Endothelial cell of umbilical vein (primary cell): ENCODE data around the gene EFNA5. TPM values are rescaled to one million over a fixed set of nuclear protein-coding genes. Genes with fewer than 3 reads are reported as not detected.

ENCODE experiments used
- BruUV-seq: library from RNA; stranded (reverse); fragments of 400-500 nt; replicated peaks from 2 replicates; lab custom pipeline; 2021; lab: Mats Ljungman, UMichigan
- CTCF ChIA-PET: fragments of 300-600, 350-600 bp; sonication (Branson Sonifier 250); formaldehyde crosslinking; loops from one replicate; lab custom pipeline; 2021; ENCODE audit warnings: antibody characterized with exemption, inconsistent platforms; lab: Charles Lee
- POLR2A ChIA-PET: fragments of 300-600, 350-600 bp; sonication (Branson Sonifier 250); formaldehyde crosslinking; loops from one replicate; lab custom pipeline; 2021; ENCODE audit warnings: antibody characterized with exemption, inconsistent platforms; lab: Charles Lee
- DNase-seq: peaks from one replicate; pipeline ENCODE4 v3.0.0-alpha.2; 2011; ENCODE audit warnings: low read depth, low spot score
- FAIRE-seq: peaks from 2 replicates; lab custom pipeline; 2011; peaks lifted over from hg19 to GRCh38; lab: Jason Lieb, UNC
- H2AFZ ChIP-seq: 2 replicates; pipeline ENCODE4 v1.6.0; 2012; ENCODE audit warnings: low read depth, low read length, control low read depth, inconsistent platforms
- H3K27ac ChIP-seq: 2 replicates; pipeline ENCODE4 v1.5.1; 2011; ENCODE audit warnings: low read depth, mild to moderate bottlenecking, control low read depth, low read length, moderate library complexity; ENCODE audit not compliant: insufficient read depth
- H3K27me3 ChIP-seq, 2 experiments: 2 replicates each; pipeline versions ENCODE4 v1.6.0 to v1.6.1; 2011; ENCODE audit warnings: low read length in 2 of 2, mixed read lengths in 1 of 2; ENCODE audit not compliant: control insufficient read depth in 2 of 2, insufficient read depth in 2 of 2
- H3K36me3 ChIP-seq, 2 experiments: 2 replicates in 1 of 2; 3 replicates in 1 of 2; pipeline ENCODE4 v1.5.1; 2011; ENCODE audit warnings: low read length in 2 of 2, mild to moderate bottlenecking in 1 of 2, moderate library complexity in 1 of 2; ENCODE audit not compliant: control insufficient read depth in 2 of 2, insufficient read depth in 2 of 2; ENCODE audit errors: extremely low read depth in 1 of 2
- H3K4me1 ChIP-seq: 3 replicates; pipeline ENCODE4 v1.5.1; 2011; ENCODE audit warnings: mild to moderate bottlenecking, low read length; ENCODE audit not compliant: control insufficient read depth, insufficient read depth; ENCODE audit errors: extremely low read depth
- H3K4me2 ChIP-seq: 2 replicates; pipeline ENCODE4 v1.6.1; 2011; ENCODE audit warnings: low read length, control low read depth, mixed read lengths; ENCODE audit not compliant: insufficient read depth
- H3K4me3 ChIP-seq, 3 experiments: fragments of 200-600 bp in 1 of 3; sonication (generic), shearing (Covaris generic) in 1 of 3; replicated peaks in 1 of 3; 2 replicates each; pipeline ENCODE4 v1.5.1; 2011 to 2016; ENCODE audit warnings: control low read depth in 3 of 3, low read length in 3 of 3, mild to moderate bottlenecking in 2 of 3, inconsistent platforms in 1 of 3, low read depth in 1 of 3, moderate library complexity in 1 of 3; ENCODE audit not compliant: insufficient read depth in 1 of 3
- H3K79me2 ChIP-seq: 2 replicates; pipeline ENCODE4 v1.6.0; 2012; ENCODE audit warnings: low read length, inconsistent platforms; ENCODE audit not compliant: control insufficient read depth, insufficient read depth
- H3K9ac ChIP-seq: replicated peaks from 2 replicates; pipeline ENCODE3; 2011; ENCODE audit warnings: low read length, control low read depth; ENCODE audit not compliant: insufficient read depth; ENCODE audit errors: extremely low read depth
- H3K9me1 ChIP-seq: replicated peaks from 3 replicates; pipeline ENCODE4 v1.6.0; 2011; ENCODE audit warnings: mild to moderate bottlenecking, low read length; ENCODE audit not compliant: control insufficient read depth, insufficient read depth; ENCODE audit errors: extremely low read depth
- H3K9me3 ChIP-seq: replicated peaks from 2 replicates; pipeline ENCODE4 v1.5.1; 2012; ENCODE audit warnings: low read length, inconsistent platforms; ENCODE audit not compliant: control insufficient read depth, insufficient read depth
- H4K20me1 ChIP-seq: replicated peaks from 2 replicates; pipeline ENCODE3; 2011; ENCODE audit warnings: mild to moderate bottlenecking, low read length; ENCODE audit not compliant: control insufficient read depth, insufficient read depth; ENCODE audit errors: extremely low read depth
- CTCF ChIP-seq, 2 donors: IDR thresholded peaks; 1 replicate in 1 of 2; 2 replicates in 1 of 2; pipeline ENCODE4 v1.5.1; 2011; ENCODE audit warnings: low read length in 2 of 2, mild to moderate bottlenecking in 2 of 2, moderate library complexity in 2 of 2, control low read depth in 1 of 2, inconsistent platforms in 1 of 2, low read depth in 1 of 2; ENCODE audit not compliant: insufficient read depth in 1 of 2; ENCODE audit errors: extremely low read depth in 1 of 2
- EZH2 ChIP-seq: IDR thresholded peaks from 2 replicates; pipeline ENCODE4 v1.6.1; 2012; ENCODE audit warnings: borderline replicate concordance, low read depth, mild to moderate bottlenecking, moderate library complexity, low read length, inconsistent platforms; ENCODE audit not compliant: severe bottlenecking
- FOS ChIP-seq: IDR thresholded peaks from 2 replicates; pipeline ENCODE4 v1.6.1; 2011; ENCODE audit warnings: mild to moderate bottlenecking, low read length, moderate library complexity, borderline replicate concordance; ENCODE audit not compliant: insufficient read depth
- GATA2 ChIP-seq: IDR thresholded peaks from 2 replicates; pipeline ENCODE4 v1.7.0; 2011; ENCODE audit warnings: low read depth, mild to moderate bottlenecking, moderate library complexity, mixed read lengths, low read length; ENCODE audit not compliant: insufficient read length, insufficient read depth
- JUN ChIP-seq: IDR thresholded peaks from 2 replicates; pipeline ENCODE4 v1.6.1; 2011; ENCODE audit warnings: borderline replicate concordance, low read depth; ENCODE audit not compliant: insufficient read length, insufficient read depth
- MAX ChIP-seq: IDR thresholded peaks from 2 replicates; pipeline ENCODE4 v1.6.1; 2011; ENCODE audit not compliant: insufficient read depth, insufficient read length
- MYC ChIP-seq: IDR thresholded peaks from one replicate; pipeline ENCODE4 v1.6.1; 2011; ENCODE audit warnings: mild to moderate bottlenecking, low read depth, low read length
- POLR2A ChIP-seq: IDR thresholded peaks from 2 replicates; pipeline ENCODE4 v1.6.1; 2012; ENCODE audit warnings: low read depth, mild to moderate bottlenecking, control low read depth, low read length
- POLR2AphosphoS5 ChIP-seq: IDR thresholded peaks from 2 replicates; pipeline ENCODE4 v1.6.1; 2012; ENCODE audit warnings: low read depth, mild to moderate bottlenecking, control low read depth, low read length, moderate library complexity; ENCODE audit not compliant: insufficient read depth
- dilution Hi-C: fragments of 300-500 bp; cut with MboI; formaldehyde crosslinking; loops from one replicate; pipeline ENCODE4 v1.15.0; 2019; ENCODE audit warnings: low sequenced_read_pairs; ENCODE audit not compliant: extremely low pct_ligation_motif_present
- intact Hi-C: fragments of 100-400 bp; cut with micrococcal nuclease; formaldehyde crosslinking; loops from one replicate; pipeline ENCODE4 v1.10.0; 2022
- polyA plus RNA-seq, 4 experiments: library from polyadenylated mRNA; depleted of rRNA in 3 of 4; stranded (reverse) in 3 of 4; unstranded in 1 of 4; fragments of >200 nt; gene quantifications; 2 replicates each; pipeline versions ENCODE4 v1.2.1 to v1.2.3, GENCODE V29; 2011 to 2012; ENCODE audit warnings: missing spikeins in 1 of 4
- total RNA-seq: library from RNA; stranded (reverse); gene quantifications from 2 replicates; pipeline ENCODE4 v1.2.3, GENCODE V29; 2021

The EFNA5 gene
- total and polyA plus RNA-seq, 2 donors (not counting 3 experiments of a cell fraction or from before 2014, with no cell fraction given) = 13.6 to 22.1 TPM

GRCh38 chr5:107437986-107438510 lies 232.7 kb downstream of the EFNA5 start:
- Histone ChIP-seq H2AFZ (no peak overlapping the region), H4K20me1 (no peaks in the 10 kb centered on the region), H3K4me2 (no peak overlapping the region), H3K4me3 (no peak overlapping the region), H3K4me1 (no peaks in the 10 kb centered on the region), H3K9me1 (no peaks in the 10 kb centered on the region), H3K79me2 (no peaks in the 10 kb centered on the region), H3K27me3 (no peaks in the 10 kb centered on the region), H3K9ac (no peak overlapping the region), H3K9me3 (peaks cover 2% of the 10 kb centered on the region), H3K36me3 (no peaks in the 10 kb centered on the region), H3K27ac (no peak overlapping the region)
- no peak for DNase-seq
- dilution Hi-C loops = no loop called here
- intact Hi-C loops = no loop called here
- CTCF ChIA-PET = interaction anchor here (0.7 kb wide), 1 partner anchor 134 kb away, joined by 3 read pairs; no protein-coding TSS in a partner anchor
- TF ChIP-seq MYC (no peak), EZH2 (no peak), FOS (no peak), MAX (no peak), POLR2A (no peak), POLR2AphosphoS5 (no peak), CTCF (IDR thresholded peaks at IDR 0.05; ENCODE audit: extremely low read depth in 1 of 2, insufficient read depth in 1 of 2, low read depth in 1 of 2, low read length in 2 of 2) (no peak), GATA2 (no peak), JUN (no peak)
- POLR2A ChIA-PET = no interaction called here
- no peak for FAIRE-seq
- no TSS peak for BruUV-seq
